Inflammatory macrophage (primary cell): Measurements from ENCODE around the gene ZNF462.

Source experiments
- DNase-seq, 2 donors: peaks; one replicate each; pipeline ENCODE4 v3.0.0-alpha.2; 2020 to 2022

Gene ZNF462

DNA sequence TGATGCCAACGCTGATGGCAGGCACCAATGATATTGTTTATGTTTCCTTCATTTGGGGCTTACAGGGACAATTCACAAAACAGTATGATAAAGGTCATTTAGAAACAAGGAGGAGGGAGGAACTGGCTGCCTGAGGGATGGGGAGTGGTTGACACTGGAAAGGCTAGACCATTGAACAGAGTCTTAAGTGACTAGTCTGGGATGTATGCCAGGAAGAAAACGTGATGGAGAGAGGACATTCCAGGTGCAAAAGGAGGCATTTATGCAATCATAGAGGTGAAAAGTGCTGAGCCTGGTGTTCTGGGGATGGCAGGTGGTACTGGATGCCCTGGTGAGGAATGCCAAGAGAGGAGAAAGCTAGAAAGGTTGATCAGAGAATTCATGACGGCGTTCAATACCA, 153.4 kb downstream of the ZNF462 start:
- DNase-seq = no peak

DNA sequence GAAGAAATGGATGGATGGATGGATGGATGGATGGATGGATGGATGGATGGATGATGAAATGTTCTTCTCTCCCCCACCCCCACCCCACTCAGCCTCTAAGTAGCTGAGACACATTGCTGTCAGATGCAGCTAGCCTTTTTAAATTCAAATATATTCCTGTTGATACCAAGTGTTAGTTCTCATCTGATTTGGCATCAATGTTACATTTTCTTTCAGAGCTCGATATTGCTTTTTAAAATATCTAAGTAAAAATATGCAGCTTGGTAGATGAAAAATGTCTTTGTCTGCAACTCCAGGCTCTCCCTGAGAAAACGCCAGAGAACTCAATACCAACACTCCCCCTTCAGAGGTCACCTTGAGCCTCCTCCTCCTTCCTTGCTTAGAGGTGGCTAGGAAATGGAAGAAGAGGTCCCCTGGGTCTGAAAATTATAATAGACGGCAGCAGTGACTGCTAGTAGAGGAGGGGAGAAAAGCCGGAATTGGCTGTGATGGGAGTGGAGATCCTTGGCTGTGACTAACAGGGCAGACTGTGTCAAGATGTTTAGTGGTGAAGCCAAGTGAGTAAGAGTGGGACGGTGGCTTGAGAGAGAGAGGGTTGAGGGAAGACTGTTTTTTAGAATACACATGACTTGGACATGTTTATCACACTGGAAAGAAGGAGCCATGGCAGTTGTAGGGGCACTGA, 156.0 kb downstream of the ZNF462 start:
- DNase-seq = no peak

DNA sequence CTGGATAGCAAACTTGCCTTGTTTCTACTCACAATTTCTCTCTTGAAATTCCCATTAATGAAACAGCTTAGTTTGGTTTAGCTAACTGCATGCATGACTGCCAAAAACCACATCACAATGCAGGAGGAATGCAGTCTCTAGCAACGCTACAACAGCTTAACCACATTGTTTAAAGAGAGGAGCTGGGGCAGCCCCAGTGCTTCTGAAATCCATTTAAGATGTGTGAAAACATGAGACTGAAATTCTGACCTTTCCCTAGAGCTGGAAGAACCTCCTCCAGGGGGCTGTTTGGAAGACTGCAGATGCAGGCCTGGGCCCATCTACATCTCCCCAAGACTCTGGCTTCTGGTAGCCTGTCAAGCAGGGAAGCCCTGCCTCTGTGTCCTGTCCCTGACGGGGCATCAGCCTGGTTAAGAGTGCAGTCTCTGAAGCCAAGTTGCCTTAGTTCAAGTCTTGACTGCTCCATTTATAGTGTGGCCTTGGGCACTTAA, 157.1 kb downstream of the ZNF462 start:
- no peak for DNase-seq

DNA sequence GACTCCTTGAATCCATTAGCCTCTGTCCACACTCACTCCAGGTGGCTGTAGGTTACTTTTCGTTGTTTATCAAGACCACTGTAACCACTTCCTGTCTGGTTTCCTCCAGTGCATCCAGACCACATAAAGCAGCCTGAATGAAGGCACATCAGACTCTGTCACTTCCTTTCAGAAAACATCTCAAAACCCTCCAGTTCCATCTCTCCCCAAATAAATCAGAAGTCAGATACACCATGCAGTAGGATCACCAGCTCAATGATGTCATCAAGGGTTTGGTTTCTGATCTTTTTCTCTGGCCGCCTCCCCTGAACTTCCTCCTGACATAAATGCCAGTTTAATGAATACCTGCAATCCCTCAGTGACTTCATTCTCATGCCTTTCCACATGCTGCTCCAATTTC, 161.2 kb downstream of the ZNF462 start:
- DNase-seq = no peak

DNA sequence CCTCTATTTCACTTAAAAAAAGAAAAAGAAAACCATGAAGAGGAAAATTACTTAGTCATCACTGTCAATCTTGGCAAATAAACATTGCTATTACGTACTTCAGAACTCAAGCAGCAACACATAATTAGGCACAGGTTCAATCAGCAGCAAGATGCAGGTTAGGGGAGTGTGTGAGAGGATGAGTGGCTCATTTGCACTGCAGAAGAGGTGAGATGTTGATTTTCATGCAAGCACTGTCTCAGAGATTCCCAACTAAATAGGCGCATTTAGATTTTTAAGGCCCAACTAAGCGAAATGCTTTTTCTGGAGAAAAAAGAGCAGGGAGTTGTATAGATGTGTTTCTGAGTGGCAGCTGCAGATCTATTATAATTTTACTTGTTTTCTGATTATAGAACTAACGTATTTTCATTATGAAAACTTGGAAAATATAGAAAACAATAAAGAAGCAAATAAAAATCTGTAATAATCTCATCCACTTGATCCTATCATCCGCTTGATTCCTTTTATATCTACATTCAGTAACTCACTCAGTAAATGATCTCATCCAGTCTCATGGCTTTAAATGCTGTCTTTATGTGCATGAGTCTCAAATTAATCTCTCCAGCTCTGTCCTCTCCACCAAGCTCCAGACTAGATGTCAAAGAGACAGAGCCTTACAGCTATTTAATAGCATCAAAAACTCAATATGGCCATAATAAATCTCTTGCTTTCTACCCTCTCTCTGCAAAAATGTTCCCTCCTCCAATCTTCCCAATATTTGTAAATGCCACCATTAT, 162.5 kb downstream of the ZNF462 start:
- no peak for DNase-seq

DNA sequence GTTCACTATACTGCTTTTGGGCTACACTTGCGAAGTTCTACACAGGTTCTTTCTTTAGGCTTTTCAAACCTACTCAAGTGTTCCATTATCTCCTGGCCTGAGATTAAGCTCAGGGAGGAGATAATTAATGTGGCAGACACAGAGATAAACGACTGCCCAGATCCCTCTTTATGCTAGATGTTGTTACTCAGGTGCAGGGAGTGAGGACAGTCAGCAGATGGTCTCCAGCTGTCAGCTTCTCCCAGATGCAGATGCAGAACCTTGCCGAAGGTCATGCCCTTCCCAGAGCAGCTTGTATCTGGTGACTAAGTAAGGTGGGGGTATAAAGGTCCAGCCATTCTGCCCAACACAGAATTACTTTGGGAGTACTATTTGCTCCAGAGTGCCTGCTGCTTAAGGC, 166.2 kb downstream of the ZNF462 start:
- DNase-seq = no peak

DNA sequence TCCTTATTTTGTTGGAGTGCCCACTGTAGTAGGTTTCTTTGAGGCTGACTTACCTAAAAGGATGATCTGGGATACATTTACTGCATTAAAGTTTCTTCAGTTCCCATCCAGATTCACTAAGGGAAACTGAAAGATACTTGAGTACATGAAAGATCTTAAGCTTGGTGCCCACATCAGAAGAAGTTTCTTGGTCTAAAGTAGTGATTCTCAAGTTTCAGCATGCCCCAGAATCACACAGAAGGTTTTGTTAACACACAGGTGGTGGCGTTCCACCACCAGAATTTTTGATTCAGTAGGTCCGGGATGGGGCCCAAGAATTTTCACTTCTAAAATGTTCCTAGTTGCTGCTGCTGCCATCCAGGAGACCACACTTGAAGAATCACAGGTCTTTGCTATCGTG, 171.0 kb downstream of the ZNF462 start:
- no peak for DNase-seq

DNA sequence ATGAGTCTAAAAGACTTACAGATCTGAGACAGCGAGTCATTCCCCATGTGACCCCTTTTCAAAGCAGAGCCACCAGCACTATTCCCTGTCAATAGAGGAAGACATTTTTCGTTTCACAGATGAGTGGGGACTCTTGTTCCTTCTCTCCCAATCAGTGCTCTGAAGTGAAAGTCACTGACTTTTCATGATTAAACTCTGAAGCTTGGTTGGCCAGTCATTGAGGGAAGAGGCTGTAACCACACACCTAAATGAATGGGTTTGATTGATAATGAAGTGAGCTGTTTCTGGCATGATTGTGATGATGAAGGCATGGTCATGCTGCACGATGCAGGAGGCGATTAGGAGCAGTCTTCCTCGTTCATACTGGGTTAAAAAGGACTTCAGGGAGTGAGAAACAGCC, 171.9 kb downstream of the ZNF462 start:
- no peak for DNase-seq

DNA sequence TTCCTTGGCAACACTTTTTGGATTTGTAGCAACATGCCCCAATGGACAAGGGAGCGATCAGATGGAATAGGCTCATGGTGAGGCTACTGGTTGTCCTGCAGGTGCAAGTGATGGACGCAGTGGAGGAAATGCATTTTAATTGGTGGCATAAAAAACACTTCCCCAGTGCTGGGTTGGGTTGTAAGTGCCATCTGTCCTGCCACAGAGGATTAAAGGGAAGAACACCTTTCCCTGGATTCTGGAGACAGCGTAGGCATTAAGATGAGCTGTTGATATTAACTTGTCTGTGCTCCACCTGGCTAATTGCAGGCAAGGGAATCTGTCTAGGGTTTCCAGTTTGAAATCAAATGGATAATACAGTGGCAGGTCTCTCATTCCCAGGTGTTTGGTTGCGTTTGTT, 173.4 kb downstream of the ZNF462 start:
- DNase-seq = no peak

DNA sequence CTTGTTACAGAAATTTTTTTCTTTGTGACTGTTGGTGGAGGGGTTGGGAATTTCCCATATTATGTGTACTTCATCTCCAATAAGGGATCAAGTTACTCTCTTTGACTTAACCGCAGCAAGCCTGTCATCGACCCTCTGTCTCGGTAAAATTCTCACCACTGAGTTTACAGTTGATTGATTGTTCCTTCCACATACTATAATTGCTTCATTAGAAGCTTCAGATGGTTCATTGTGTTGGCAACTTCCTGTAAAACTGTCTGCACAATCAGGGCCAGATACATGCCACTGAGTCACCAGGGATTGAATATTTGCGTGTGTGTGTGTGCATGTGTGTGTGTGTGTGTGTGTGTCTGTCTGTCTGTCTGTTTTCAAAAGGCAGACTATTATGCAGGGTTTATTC, 176.6 kb downstream of the ZNF462 start:
- no peak for DNase-seq

DNA sequence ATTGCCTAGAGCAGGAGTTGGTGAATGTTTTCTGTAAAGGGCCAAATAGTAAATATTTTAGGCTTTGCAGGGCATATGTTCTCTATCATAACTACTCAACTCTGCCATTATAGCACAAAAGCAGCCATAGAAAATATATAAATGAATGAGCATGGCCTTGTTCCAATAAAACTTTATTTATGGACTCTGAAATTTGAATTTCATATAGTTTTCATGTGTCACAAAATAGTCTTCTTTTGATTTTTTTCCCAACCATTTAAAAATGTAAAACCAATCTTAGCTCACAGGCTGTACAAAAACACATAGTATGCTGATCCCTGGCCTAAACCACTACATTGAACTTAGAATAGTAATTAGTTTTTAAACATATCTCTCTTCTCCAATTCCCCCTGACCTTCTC, 179.6 kb downstream of the ZNF462 start:
- DNase-seq = no peak

DNA sequence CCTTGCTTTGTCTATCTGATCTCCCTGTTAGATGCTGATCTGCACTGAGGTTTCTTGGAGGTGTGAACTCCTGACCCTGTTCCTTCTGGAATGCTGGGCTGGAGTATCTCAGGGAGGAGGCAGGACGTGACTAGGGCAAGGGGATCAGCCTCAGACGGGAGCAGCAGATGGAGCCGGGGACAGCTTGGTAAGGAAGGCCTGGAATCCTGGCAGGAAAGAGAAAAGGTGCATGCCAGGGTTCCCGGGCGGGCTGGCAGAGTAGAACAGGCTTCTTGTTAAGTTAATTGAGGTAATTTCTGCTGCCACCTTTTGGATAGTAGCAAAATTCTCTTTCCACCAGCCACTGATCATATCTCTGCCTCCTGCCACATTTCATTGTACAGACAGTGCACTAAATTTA, 180.9 kb downstream of the ZNF462 start:
- no peak for DNase-seq

DNA sequence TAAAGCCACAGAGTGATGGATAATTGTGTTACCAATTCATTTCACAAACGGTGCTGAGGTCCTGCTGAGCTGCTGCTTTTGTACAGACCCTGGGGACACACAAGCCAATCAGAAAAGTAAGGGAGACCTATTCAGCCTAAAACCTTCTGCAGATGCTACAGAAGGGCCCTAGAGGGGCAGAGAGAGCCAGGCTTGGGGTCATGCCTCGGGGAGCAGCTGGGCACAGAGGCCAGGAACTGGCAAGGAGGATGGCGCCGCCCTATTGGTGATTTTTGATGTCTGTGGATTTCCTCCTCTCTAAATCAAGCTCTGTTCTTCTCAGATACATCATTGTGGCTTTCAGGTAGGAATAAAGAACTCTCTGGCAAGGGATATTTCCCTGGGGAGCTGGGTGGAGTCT, 181.9 kb downstream of the ZNF462 start:
- no peak for DNase-seq

DNA sequence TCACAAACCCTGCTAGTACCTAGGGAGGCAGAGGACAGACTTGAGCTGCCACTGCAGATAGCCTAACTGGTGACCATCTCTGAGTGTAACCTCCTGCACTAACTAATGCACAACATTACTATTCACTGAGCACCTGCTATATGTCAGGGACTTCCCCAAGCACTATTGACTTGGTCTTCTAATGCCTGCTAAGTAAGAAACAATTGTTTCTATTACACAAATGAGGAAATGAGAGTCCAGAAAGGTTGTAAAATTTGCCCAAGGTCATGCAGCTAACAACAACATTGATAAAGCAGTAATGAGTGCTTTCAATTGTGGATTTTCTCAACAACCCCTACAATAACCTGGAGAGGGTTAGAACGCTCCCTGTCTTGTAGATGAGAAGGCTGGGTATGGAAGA, 183.7 kb downstream of the ZNF462 start:
- no peak for DNase-seq

DNA sequence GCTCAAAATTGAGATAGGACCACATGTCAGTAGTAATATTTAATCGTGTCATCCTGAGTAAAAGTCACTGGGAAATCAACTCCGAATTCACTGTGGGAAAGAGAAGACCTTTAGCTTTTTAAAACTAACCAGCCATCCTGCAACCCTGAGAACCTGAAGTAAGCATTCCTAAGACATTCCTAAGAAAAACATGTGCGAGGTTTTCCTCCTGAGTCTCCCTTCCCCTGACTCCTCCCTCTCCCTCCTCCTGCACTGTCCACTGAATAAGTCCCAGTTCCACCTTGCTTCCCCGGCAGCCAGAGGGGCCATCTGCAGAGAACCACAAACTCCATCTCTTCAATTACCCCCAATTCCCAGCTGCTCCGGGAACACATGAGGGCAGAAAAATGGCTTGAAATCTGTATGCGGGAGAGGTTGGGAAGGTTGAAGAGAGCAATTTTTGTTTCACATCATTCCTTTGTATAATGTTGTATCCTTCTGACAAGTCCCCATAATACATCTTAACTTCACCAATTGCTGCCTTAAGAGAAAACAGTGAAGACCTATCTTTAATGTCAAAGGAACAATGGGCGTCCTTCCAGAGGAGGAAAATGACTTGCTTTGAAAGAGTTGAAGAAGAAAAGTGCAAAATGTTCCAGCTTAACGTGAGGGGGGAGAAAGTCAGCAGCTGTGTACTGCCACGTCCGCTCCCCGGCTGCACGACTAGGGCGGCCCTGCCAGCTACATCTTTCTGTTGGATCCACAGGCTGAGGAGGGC, 186.3 kb downstream of the ZNF462 start:
- DNase-seq = no peak

DNA sequence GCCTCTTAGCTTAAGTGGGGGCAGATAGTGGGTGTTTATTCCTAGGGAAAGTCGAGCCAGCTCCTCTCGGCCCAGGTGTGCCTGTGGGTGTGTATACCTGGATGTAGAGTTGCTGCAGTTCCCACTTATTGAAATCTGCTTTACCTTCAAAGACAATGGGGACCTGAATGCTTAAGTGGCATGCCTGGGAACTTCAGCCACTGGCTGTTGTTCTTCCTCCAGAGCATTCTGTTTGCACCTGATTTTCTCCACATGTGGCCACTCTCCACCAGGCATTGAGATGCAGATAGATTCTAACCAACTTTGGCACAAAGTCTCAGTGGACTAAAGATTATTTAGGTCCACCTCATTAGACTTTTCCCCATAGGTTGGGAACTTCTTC, 186.8 kb downstream of the ZNF462 start:
- DNase-seq = no peak

DNA sequence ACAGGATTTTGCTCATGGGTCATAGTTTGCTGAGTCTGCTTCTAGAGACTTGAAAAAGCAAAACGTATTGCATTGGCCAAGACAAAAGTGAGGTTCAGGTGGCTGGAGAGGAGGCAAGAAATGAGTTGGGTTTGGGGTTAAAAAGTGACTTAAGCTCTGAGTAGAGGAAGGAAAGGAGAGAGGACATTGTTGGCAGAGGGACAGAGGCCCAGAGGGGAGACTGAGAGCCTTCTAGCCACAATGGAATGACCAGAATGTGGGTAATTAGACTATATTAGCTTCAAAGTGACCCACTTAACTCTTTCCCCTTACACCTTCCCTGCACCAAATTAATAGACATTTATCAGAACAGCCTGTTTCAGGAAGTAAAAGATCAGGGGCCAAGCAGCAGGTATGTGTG, 188.4 kb downstream of the ZNF462 start:
- no peak for DNase-seq

DNA sequence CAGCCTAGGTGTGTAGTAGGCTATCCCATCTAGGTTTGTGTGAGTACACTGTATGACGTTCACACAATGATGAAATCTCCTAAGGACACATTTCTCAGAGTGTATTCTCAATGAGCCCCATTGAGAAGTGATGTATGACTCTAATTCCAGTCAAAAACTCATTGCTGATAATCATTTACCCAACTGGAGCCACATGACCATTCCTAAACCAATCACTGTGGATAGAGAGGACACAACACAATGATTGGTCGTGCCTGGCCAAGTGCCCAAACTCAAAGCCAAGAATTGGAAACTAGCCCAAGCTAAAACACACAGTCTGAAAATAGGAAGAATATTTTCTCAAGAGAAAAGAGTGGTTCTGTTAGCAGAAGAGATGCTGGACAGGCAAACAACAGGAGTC, 191.2 kb downstream of the ZNF462 start:
- no peak for DNase-seq

DNA sequence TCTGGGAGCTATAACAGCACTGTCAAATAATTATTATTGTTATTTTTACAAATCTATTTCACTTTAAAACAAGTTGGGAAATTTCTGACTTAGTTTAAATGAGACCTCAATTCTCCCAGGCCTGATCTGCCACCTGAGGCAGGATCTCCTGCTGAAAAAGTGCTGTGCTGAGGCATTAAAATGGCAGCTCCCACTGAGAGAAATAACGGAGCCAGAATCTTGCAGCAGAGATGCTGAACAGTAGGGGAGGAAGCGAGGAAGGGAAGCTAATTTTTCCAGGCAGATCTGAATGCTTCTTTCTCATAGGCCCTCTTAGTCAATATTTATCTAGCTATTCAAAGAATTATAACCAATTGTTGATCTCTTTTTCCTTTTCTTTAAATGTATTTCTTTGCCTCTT, 196.3 kb downstream of the ZNF462 start:
- no peak for DNase-seq

DNA sequence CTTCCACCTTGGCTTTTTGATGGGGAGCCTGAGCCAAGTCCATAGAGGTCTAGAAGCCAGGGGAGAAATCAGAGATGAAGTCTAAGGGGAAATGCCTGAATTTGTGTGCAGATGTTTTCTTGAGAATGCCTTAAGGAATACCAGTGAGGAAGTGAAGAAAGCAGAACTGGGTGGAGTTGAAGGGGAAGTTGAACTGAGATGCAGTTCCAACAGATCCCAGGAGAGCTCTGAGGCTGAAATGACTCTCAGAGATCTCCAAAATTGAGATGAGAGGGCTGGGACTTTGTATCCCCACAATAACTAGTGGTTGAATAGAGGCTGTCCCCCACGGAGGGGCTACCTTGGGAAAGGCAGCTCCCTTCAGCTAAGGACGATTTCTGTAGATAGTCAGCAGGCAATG, 197.1 kb downstream of the ZNF462 start:
- peak; percentile 48 to 64 for DNase-seq
